K562 (cell line): ENCODE results near the gene TIA1. TPM values are rescaled to one million over a fixed set of nuclear protein-coding genes. Genes with fewer than 3 reads are reported as not detected.
"Not testable (repeated sequence)": the region's sequence is repeated elsewhere in the genome, so short reads cannot be mapped to it uniquely, and the experiment has no call there.

Source experiments
- ATAC-seq: fragments of 200-7000 bp; cut with Tn5 transposase; 3 replicates; pipeline ENCODE4 v1.9.1; 2020; ENCODE audit warnings: moderate library complexity
- BruUV-seq: library from RNA; stranded (reverse); fragments of 400-500 nt; replicated peaks from 2 replicates; lab custom pipeline; 2021; lab: Mats Ljungman, UMichigan
- CTCF ChIA-PET: fragments of 300-600 bp; formaldehyde crosslinking; extraction: SDS; loops from one replicate; lab custom pipeline; 2021; ENCODE audit warnings: low intra/inter-chr PET ratio; lab: Yijun Ruan, JAX
- POLR2A ChIA-PET: fragments of 300-600, 350-650 bp; sonication (Branson Sonifier 250); formaldehyde crosslinking; extraction: SDS; loops from one replicate; lab custom pipeline; 2021; ENCODE audit warnings: antibody characterized with exemption, inconsistent platforms; lab: Yijun Ruan, JAX
- DNase-seq, 4 experiments: peaks; one replicate each; pipeline versions ENCODE4 v3.0.0 to v3.0.0-alpha.2; 2011 to 2018; ENCODE audit warnings: low spot score in 3 of 4, mixed read lengths in 3 of 4; ENCODE audit errors: extremely low read depth in 1 of 4
- FAIRE-seq: peaks from 2 replicates; lab custom pipeline; 2011; peaks lifted over from hg19 to GRCh38; lab: Jason Lieb, UNC
- H2AFZ ChIP-seq: 2 replicates; pipeline ENCODE4 v1.6.0; 2011; ENCODE audit warnings: low read depth, low read length, control low read depth, inconsistent platforms
- H3K27ac ChIP-seq: fragments of 200-600 bp; 3 replicates; pipeline ENCODE4 v1.8.0; 2011; ENCODE audit warnings: low read depth, mild to moderate bottlenecking, control low read depth, inconsistent platforms, low read length, moderate library complexity, mixed read lengths; ENCODE audit errors: extremely low read depth
- H3K27me3 ChIP-seq, 2 experiments: fragments of 300-600 bp in 1 of 2; 2 replicates in 1 of 2; 3 replicates in 1 of 2; pipeline versions ENCODE4 v1.6.0 to v1.8.0; 2011; ENCODE audit warnings: inconsistent platforms in 2 of 2, low read length in 2 of 2, mild to moderate bottlenecking in 1 of 2, mixed read lengths in 1 of 2, moderate library complexity in 1 of 2; ENCODE audit not compliant: control insufficient read depth in 2 of 2, insufficient read depth in 2 of 2
- H3K36me3 ChIP-seq: fragments of 300-600 bp; 3 replicates; pipeline ENCODE4 v1.8.0; 2011; ENCODE audit warnings: mild to moderate bottlenecking, low read length, inconsistent platforms; ENCODE audit not compliant: control insufficient read depth, insufficient read depth
- H3K4me1 ChIP-seq, 2 experiments: fragments of 200-600 bp in 1 of 2; replicated peaks in 1 of 2; 2 replicates in 1 of 2; 3 replicates in 1 of 2; pipeline versions ENCODE4 v1.5.1 to v1.8.0; 2011; ENCODE audit warnings: inconsistent platforms in 2 of 2, low read length in 2 of 2, mild to moderate bottlenecking in 1 of 2, mixed read lengths in 1 of 2, moderate library complexity in 1 of 2; ENCODE audit not compliant: control insufficient read depth in 2 of 2, insufficient read depth in 2 of 2
- H3K4me2 ChIP-seq: 2 replicates; pipeline ENCODE4 v1.6.1; 2011; ENCODE audit warnings: low read length, control low read depth, inconsistent platforms, mixed read lengths; ENCODE audit not compliant: insufficient read depth
- H3K4me3 ChIP-seq: fragments of 200-600 bp; sonication (generic), shearing (Covaris generic); 2 replicates; pipeline ENCODE4 v1.5.1; 2016; ENCODE audit warnings: control low read depth, inconsistent platforms
- H3K79me2 ChIP-seq: fragments of 200-600 bp; 3 replicates; pipeline ENCODE4 v1.8.0; 2011; ENCODE audit warnings: low read length, inconsistent platforms; ENCODE audit not compliant: control insufficient read depth, insufficient read depth
- H3K9ac ChIP-seq, 2 experiments: 2 replicates each; pipeline versions ENCODE4 v1.6.0 to v1.6.1; 2011; ENCODE audit warnings: low read depth in 2 of 2, low read length in 2 of 2, control low read depth in 1 of 2, inconsistent platforms in 1 of 2, mild to moderate bottlenecking in 1 of 2, mixed read lengths in 1 of 2; ENCODE audit not compliant: insufficient read depth in 1 of 2
- H3K9me1 ChIP-seq: one replicate; pipeline ENCODE4 v1.6.0; 2011; ENCODE audit warnings: inconsistent platforms, mild to moderate bottlenecking, low read length, moderate library complexity; ENCODE audit not compliant: control insufficient read depth, insufficient read depth
- H3K9me3 ChIP-seq: replicated peaks from 2 replicates; pipeline ENCODE4 v1.5.1; 2011; ENCODE audit warnings: low read depth, low read length, inconsistent platforms; ENCODE audit not compliant: control insufficient read depth, insufficient read depth
- H4K20me1 ChIP-seq: replicated peaks from 2 replicates; pipeline ENCODE4 v1.6.1; 2011; ENCODE audit warnings: low read length, inconsistent platforms, mixed read lengths; ENCODE audit not compliant: control insufficient read depth, insufficient read depth
- CEBPB ChIP-seq: fragments of 450-650 bp; IDR thresholded peaks from 2 replicates; pipeline ENCODE4 v1.6.1; 2016; ENCODE audit warnings: missing genetic modification characterization, missing compliant biosample characterization
- ESRRB ChIP-seq: fragments of 250-450 bp; sonication (Bioruptor Pico); IDR thresholded peaks from 2 replicates; pipeline ENCODE4 v1.5.0; 2020; ENCODE audit warnings: mild to moderate bottlenecking, moderate library complexity, borderline replicate concordance
- HNRNPK ChIP-seq: fragments of 200-400 bp; formaldehyde crosslinking; IDR thresholded peaks from one replicate; pipeline ENCODE4 v1.6.1; 2018; ENCODE audit warnings: mild to moderate bottlenecking, low read depth, low read length; ENCODE audit not compliant: poor library complexity, severe bottlenecking
- ZNF253 ChIP-seq: fragments of 250-450 bp; sonication (Bioruptor Pico); conservative IDR thresholded peaks from 2 replicates; pipeline ENCODE4 v1.6.1; 2021; ENCODE audit warnings: mild to moderate bottlenecking
- ZNF431 ChIP-seq: sonication (generic); formaldehyde crosslinking; IDR thresholded peaks from 2 replicates; pipeline ENCODE4 v1.8.0; 2022; ENCODE audit warnings: mild to moderate bottlenecking, missing genetic modification reagents
- ZNF586 ChIP-seq: fragments of 450-650 bp; formaldehyde crosslinking; conservative IDR thresholded peaks from 2 replicates; pipeline ENCODE4 v1.4.0; 2020; ENCODE audit warnings: mild to moderate bottlenecking, moderate library complexity
- WGBS: fragments of 100-300 bp; shearing (Covaris generic); methylation state at CpG from one replicate; pipeline ENCODE4 v1.1.6; 2016; ENCODE audit warnings: low coverage, mixed read lengths; ENCODE audit not compliant: insufficient coverage; ENCODE audit errors: missing lambda C conversion rate; 5-methylcytosine and 5-hydroxymethylcytosine counted together
- in situ Hi-C: fragments of 300-500 bp; cut with MboI; formaldehyde crosslinking; loops from 4 replicates; pipeline ENCODE4 v1.15.0; 2018; ENCODE audit warnings: inconsistent platforms, mixed read lengths
- intact Hi-C: fragments of 100-400 bp; cut with micrococcal nuclease; formaldehyde crosslinking; loops from 2 replicates; pipeline ENCODE4 v1.14.2; 2022
- polyA plus RNA-seq, 8 experiments: library from polyadenylated mRNA; depleted of rRNA in 4 of 8; stranded (reverse) in 5 of 8; unstranded in 3 of 8; fragments of >200 nt; fragmentation: Nextera tagmentation in 2 of 8; fragmentation: Illumina TruSeq in 1 of 8; extraction: Ambion mirVana in 2 of 8; extraction: Trizol in 1 of 8; gene quantifications; 2 replicates each; pipeline versions ENCODE4 v1.2.1 to v1.2.3, GENCODE V29; 2011 to 2014; ENCODE audit warnings: inconsistent platforms in 1 of 8, missing spikeins in 1 of 8
- total RNA-seq, 7 experiments: library from RNA; depleted of rRNA in 6 of 7; stranded (reverse); fragments of >200 nt in 6 of 7; fragmentation: Illumina TruSeq in 2 of 7; extraction: Trizol in 2 of 7; gene quantifications; 2 replicates each; pipeline versions ENCODE4 v1.2.1 to v1.2.3, GENCODE V29; 2011 to 2021; ENCODE audit warnings: low replicate concordance in 1 of 7

The TIA1 gene
- total and polyA plus RNA-seq, 9 of the 15 experiments (the other 6 are each of a cell fraction or from before 2014, with no cell fraction given): 25.3 to 129 (median 79.6) TPM

- POLR2A ChIA-PET: not testable (repeated sequence)
- DNase-seq: peak in 1 of 4 experiments; percentile 2
These were observed 61.3 kb downstream of the TIA1 start for GRCh38 chr2:70187170-70187569.

DNA sequence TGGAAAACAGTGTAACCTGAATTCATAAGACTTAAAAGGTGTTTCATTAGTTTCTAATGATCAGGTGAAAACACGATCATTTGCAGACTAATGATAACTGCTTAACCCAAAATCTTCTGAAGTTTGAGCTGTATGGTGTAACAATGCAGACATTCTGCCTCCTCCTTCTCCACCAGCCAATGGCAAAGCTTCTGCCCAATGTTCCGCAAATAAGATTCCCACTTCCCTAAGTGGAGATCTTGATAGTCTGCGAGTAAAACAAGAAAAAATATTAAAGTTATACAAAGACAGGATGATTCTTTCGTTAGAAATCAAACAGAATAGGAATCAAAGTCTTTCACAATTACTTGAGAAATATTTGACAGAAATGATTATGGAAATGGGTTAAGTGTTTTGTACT, 65.7 kb downstream of the TIA1 start:
- Histone ChIP-seq H3K4me1 (no peaks in the 10 kb centered on the region), H3K79me2 (no peaks in the 10 kb centered on the region), H3K9ac (no peak overlapping the region), H3K36me3 (peaks cover 26% of the 10 kb centered on the region; the same call in 2 of the 3 replicates), H3K27me3 (no peaks in the 10 kb centered on the region), H2AFZ (no peak overlapping the region), H3K4me2 (no peak overlapping the region), H3K4me3 (no peak overlapping the region), H3K9me1 (no peaks in the 10 kb centered on the region), H4K20me1 (no peaks in the 10 kb centered on the region), H3K27ac (no peak overlapping the region), H3K9me3 (no peaks in the 10 kb centered on the region)
- 66% methylated on average over 4 of the region's 4 CpGs for WGBS
- no peak for TF ChIP-seq HNRNPK
- no peak for TF ChIP-seq ZNF586 (CRISPR knock-in tag)
- TF ChIP-seq ZNF431 (CRISPR knock-in tag): no peak
- no peak for TF ChIP-seq ZNF253 (CRISPR knock-in tag)
- TF ChIP-seq ESRRB (CRISPR knock-in tag): no peak
- ChIA-PET POLR2A (interaction anchor here (3.1 kb wide), 1 partner anchor 8 kb away, joined by 15 read pairs; the partner anchor contains the start of gene C2orf42), CTCF (no interaction called here)
- in situ Hi-C loops (no loop called here), intact Hi-C loops (no loop called here)
- DNase-seq: no peak
- peak; percentile 67 for FAIRE-seq
- BruUV-seq: no TSS peak
- ATAC-seq: no peak

More at GRCh38 chr2:70187170-70187569, 61.3 kb downstream of the TIA1 start:
- H3K9ac ChIP-seq, H3K4me1 ChIP-seq, H3K9me3 ChIP-seq, H3K79me2 ChIP-seq, CTCF ChIA-PET, H3K27me3 ChIP-seq, H4K20me1 ChIP-seq, in situ Hi-C loops, H3K4me3 ChIP-seq, FAIRE-seq, H2AFZ ChIP-seq, BruUV-seq, H3K4me2 ChIP-seq, ATAC-seq, H3K27ac ChIP-seq, H3K9me1 ChIP-seq, intact Hi-C loops, H3K36me3 ChIP-seq: not testable (repeated sequence)
- WGBS: 94% methylated on average over 9 of the region's 9 CpGs
- peak; percentile 49 for TF ChIP-seq CEBPB
